Measurements from ENCODE around the gene KRT12.
A peak's percentile ranks its signal among the peaks of the same experiment; 100 is the strongest.

KRT12 gene

GRCh38 chr17:40866838-40867237 is at the start of gene KRT12:
Gene KRT12, minus strand, starts transcription at chr17:40867223. Its CDS starts 37 bp downstream, at chr17:40867186.
- DNase-seq (ENCODE audit: low read depth in 2 of 2) = no peak

DNA sequence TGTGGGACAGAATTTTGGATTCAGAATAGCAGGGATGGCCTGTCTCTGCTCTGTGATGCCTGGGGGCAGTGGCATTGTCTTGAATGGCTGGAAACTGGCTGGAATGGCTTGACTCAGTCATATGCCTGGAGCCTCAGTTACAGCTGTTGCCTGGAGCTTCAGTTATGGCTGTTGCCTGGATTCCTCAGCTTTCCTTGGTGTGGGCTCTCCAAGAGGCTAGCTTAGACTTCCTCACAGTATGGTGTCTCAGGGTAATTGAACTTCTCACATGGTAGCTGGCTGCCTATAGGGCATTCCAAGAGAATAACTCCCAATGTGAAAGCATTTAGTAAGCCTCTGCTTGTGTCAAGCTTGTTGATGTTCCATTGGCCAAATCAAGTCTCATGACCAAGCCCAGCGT is 49.3 kb upstream of the KRT12 start:
- no peak for DNase-seq (ENCODE audit: low read depth in 2 of 2)

DNA sequence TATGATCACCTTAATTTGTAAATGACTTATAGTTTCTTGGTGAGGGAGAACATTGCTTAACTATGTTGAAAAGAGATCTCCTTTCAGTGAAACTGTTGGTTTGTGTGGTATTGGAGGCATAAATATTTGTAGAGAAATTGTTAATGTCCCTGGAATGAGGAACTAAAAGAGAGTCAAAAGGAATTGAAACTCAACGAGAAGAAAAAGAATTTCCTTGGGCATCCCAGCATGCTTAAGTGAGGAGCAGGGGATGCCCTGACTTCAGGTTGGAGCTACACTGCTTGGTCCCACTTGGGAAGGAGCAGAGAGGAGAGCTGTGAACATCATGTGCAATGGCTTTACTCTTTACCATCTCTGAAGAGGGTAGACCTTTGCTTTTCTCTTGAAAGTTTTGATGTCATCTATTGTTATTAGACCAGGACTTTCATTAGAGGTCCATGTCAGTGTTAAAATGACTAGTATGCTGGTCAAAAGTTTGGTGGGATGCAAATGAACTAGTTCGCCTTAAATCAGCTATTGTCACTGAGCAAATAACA is 48.8 kb upstream of the KRT12 start:
- no peak for DNase-seq (ENCODE audit: low read depth in 2 of 2)

GRCh38 chr17:40915199-40915661 is 48.2 kb upstream of the KRT12 start:
- no peak for DNase-seq (ENCODE audit: low read depth in 2 of 2)

- no peak for DNase-seq (ENCODE audit: low read depth in 2 of 2)
Observed at GRCh38 chr17:40914075-40914855, 47.2 kb upstream of the KRT12 start.

DNA sequence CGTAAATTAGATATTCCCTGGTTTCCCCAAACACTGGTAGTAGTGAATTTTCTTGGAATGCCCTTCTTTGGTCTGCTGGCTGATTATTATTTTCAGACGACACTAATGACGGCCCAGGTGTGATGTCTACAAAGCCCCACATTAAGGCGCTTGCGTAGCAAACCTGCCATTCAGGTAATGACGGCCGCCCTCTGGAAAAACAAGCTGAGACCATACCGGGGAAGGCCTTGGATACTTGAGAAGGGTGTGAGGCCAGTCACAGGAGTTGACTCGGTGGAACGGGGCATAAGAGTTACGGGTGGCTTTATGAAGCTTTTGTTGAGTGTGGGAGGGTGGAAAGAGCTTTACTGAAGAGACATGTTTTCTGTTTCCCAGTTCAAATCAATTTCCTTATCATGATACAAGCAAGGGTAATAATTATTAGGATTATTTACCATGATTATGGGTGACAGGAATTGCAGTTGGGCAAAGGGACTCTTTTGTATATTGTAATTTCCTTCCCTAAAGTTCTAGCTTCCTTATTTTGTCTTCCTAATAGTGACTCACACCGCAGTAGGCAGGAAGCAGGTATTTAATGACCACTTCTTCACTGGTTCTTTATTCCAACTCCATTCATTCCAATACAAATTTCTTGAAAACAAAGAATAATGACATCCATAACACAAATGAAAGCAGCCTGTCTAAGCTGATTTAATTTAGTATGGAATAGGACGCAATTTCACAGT is 45.6 kb upstream of the KRT12 start:
- no peak for DNase-seq (ENCODE audit: low read depth in 2 of 2)

GRCh38 chr17:40910441-40910841 is 43.4 kb upstream of the KRT12 start:
- no peak for DNase-seq (ENCODE audit: low read depth in 2 of 2)

GRCh38 chr17:40909755-40910154 is 42.7 kb upstream of the KRT12 start:
- no peak for DNase-seq (ENCODE audit: low read depth in 2 of 2)

DNA sequence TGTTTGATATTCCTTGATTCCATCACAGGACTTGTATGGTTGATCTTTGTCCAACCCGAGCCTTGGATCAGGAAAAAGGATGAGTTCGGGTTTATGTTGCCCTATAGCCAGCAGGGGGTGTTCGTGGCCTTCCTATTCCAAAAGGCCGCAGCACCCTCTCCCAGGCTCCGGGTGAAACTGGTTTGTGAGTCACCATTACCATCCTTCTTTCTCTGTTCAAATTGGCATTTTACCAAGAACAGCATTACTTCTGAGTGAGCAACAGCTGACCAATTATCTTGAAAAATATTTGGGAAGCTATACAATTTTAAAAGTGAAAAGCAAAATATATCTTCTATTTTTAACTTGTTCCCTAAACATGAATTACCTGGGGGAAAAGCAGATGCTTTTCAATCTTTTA is 42.3 kb upstream of the KRT12 start:
- DNase-seq (ENCODE audit: low read depth in 2 of 2) = peak; percentile 19 to 22

DNA sequence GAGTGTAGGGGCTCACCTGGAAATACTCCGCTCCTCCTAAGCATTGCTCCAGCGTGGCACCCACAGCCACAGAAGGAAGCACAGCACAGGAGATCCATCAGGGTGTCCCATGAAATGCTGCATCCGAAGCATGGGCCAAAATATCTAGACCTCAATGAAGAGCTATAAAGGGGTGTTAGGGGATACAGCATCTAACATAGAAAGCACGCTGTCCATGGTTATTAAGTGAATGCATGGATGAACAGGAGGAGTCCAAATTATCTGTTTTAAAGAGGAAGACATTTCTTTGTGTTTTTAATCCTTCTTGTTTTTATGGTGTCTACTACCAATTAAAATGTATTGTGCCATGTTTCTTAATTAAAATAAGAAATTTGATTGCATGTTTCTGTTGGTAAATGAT is 39.6 kb upstream of the KRT12 start:
- DNase-seq (ENCODE audit: low read depth in 2 of 2) = no peak

DNA sequence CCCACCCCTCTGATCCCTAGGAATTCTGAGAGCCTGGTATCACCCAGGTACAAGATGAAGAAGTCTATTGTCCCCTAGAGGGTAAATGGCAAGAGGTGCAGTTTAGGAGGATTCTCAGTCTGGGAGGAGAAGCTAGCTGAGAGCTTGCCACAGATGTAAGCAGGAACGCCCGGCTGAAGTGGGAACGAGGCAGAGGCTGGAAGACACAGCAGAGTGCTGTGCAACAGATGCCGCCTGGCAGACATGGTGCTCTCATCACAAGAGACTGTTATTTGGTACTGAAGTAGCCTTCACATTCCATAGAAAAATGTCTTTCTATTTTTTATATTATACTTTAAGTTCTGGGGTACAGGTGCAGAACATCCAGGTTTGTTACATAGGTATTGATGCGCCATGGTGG is 38.3 kb upstream of the KRT12 start:
- DNase-seq (ENCODE audit: low read depth in 2 of 2) = no peak

DNA sequence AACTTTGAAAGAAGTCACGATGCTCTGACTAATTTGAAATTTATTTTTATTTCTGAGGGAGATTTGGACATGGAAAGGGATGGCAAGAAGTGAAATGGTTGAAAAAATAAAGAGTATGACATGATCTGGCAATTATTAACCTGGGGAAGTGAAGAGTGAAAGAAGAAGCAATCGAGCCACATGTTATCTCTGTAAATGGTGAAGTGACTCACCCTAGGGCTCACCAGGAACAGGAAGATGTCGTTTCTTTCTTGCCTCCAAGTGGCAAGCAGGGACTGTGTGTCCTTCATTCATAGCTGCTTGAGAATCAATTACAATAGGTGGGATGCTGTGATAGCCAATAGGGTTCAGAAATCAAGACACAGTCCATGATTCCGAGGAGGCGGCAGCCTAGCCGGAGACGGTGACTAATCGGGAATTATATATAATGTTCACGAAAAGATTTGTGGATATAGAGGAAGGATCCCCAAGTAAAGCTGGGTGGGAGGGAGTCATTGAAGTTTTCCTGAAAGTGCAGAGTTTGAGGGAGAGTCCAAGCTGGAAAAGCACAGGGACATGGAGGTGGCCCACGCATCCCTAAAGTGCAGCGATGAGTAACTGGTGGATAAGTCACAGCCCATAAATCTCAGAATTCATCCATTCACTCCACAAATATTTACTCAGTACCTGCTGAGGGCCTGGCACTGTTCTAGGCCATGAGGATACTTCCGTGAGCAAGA is 36.3 kb upstream of the KRT12 start:
- no peak for DNase-seq (ENCODE audit: low read depth in 2 of 2)

DNA sequence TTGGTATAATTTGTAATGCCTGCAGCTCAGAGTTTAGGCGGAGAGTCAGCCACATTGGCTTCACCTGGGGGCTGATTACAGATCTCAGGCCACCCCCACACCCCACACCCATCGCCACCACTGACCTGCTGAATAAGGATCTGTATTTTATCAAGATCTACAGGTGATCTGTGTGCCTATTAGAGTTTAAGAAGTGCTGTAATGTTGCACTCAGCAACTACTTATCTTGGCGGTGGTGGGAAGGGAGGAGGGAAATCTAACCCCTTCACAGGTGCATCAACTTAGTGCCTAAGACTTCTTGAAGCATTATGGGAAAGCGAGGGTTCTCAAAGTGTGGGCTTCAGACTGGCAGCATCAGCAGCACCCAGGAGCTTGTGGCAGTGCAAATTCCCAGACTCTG is 35.5 kb upstream of the KRT12 start:
- no peak for DNase-seq (ENCODE audit: low read depth in 2 of 2)

GRCh38 chr17:40901981-40902474 is 35.0 kb upstream of the KRT12 start:
- no peak for DNase-seq (ENCODE audit: low read depth in 2 of 2)

- no peak for DNase-seq (ENCODE audit: low read depth in 2 of 2)
Observed at GRCh38 chr17:40900809-40901356, 33.9 kb upstream of the KRT12 start.

DNA sequence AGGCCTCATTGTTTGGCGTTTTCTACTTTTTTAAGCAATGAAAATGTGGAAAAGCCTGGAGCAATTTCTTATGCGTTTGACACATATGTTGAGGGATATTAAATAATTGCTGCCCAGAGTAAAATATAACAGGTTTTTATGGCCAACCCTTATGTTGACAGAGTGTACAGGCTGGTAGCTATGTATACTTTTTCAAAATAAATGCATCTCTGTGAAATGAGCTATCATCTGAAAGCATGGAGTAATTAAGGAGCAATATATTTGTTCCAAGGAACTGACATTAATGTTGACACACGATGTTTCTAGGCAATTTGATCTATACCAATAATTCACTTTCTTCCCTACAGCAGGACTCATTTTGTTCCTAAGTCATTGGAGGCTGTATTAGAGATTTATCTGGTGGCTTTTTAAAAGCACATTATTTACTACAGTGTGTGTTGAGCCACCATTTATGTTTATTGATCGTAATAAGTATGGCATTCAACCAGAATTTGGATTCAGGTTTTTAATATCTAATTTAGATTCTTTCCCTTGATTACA is 30.0 kb upstream of the KRT12 start:
- DNase-seq (ENCODE audit: low read depth in 2 of 2) = no peak

DNA sequence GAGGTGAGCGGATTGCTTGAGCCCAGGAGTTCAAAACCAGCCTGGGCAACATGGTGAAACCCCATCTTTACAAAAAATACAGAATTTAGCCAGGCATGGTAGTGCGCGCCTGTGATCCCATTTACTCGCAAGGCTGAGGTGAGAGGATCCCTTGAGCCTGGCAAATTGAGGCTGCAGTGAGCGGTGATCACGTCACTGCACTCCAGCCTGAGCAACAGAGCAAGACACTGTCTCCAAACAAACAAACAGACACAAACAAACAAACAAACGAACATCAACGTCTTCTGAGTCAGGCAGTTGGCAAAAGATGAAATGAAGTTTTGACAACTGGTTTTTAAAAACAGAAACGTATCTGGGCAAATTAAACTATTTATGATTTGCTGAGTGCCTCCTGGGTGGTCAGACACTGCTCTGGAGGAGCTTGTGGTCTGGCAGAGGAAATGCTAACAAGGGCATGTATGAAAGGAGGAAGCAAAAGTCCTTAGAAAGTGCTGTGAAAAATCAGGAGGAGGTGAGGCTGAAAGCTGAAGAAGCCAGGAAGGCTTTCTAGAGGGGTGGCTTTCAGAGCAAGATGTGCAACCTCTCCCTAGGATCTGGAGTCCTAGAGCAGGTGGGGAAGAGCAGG is 28.2 kb upstream of the KRT12 start:
- DNase-seq (ENCODE audit: low read depth in 2 of 2) = no peak

- DNase-seq (ENCODE audit: low read depth in 2 of 2) = no peak
Observed at GRCh38 chr17:40888196-40888720, 21.2 kb upstream of the KRT12 start.

DNA sequence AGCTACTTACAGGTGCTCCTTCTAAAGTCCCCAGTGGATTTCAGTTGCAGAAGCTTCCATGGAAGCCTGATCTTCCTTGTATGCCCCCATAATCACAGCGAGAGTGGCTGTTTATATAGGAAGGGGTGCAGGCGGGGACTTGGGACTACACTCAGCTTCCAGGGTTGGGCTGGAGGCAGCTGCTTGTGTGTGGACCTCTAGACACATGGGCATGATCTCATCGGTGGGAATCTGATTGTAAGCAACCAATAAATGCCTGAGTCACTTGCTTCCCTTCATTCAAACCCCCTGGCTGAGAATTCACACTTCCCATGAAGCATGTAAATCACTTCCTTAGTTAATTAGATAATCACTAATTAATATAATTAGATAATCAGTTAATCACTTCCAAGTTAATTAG is 19.1 kb upstream of the KRT12 start:
- no peak for DNase-seq (ENCODE audit: low read depth in 2 of 2)

- DNase-seq (ENCODE audit: low read depth in 2 of 2) = no peak
Observed at GRCh38 chr17:40884708-40885512, 17.9 kb upstream of the KRT12 start, which contains the start of gene KRT20. Gene KRT20, minus strand, starts transcription at chr17:40885242. Its CDS starts 57 bp downstream, at chr17:40885185.
